ENCODE data around the gene KMO.

The KMO gene

DNA sequence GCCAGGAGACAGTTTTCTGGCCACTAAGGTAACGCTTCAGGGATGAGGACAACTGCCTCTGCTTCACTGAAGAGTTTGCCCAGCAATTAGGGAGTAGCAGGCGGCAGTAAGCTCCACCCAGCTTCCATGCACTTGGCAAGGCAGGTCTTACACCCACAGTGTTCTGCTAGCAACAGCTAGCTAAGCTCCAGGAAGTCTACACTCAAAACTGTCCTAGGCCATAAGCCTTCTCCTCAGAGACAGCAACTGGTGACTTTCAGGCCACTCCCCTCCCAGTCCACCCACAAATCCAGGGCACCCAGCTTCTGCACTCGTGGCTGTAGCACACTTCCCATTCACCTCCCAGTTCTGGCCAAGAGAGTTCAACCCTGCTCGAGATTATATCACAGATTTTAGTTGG is 47.3 kb downstream of the KMO start:
- H3K4me3 ChIP-seq (ENCODE audit: low read depth, low read length), result no peak overlapping the region
- TF ChIP-seq, protein P1, sequence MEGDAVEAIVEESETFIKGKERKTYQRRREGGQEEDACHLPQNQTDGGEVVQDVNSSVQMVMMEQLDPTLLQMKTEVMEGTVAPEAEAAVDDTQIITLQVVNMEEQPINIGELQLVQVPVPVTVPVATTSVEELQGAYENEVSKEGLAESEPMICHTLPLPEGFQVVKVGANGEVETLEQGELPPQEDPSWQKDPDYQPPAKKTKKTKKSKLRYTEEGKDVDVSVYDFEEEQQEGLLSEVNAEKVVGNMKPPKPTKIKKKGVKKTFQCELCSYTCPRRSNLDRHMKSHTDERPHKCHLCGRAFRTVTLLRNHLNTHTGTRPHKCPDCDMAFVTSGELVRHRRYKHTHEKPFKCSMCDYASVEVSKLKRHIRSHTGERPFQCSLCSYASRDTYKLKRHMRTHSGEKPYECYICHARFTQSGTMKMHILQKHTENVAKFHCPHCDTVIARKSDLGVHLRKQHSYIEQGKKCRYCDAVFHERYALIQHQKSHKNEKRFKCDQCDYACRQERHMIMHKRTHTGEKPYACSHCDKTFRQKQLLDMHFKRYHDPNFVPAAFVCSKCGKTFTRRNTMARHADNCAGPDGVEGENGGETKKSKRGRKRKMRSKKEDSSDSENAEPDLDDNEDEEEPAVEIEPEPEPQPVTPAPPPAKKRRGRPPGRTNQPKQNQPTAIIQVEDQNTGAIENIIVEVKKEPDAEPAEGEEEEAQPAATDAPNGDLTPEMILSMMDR (IDR thresholded peaks at IDR 0.05; ENCODE audit: low read depth, low read length), result no peak
- TF ChIP-seq MYC (IDR thresholded peaks at IDR 0.05; ENCODE audit: low read depth, low read length) (no peak), POLR2A (IDR thresholded peaks at IDR 0.05; ENCODE audit: extremely low read depth, insufficient read length) (no peak)
- TF ChIP-seq, protein P2, sequence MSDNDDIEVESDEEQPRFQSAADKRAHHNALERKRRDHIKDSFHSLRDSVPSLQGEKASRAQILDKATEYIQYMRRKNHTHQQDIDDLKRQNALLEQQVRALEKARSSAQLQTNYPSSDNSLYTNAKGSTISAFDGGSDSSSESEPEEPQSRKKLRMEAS (IDR thresholded peaks at IDR 0.05; ENCODE audit: low read depth, low read length), result no peak
- DNase-seq (ENCODE audit: low read depth), result no peak

DNA sequence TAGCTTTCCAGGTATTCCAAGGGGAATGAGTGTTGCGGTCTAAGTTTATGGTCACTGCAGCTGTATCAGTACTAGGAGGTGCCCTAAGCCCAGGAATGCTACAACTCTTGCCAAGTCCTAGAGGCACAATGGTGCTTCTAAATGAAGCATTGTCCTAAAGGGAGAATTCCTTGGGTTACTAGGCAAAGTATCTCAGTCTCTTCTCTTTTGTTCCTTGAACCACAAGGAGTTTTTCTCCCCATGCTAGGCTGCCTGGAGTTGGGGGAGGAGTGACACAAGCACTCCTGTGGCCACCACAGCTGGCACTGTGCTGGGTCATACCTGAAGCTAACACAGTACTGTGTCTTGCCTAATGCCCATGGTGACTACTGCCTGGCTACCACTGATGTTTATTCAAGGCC is 50.7 kb downstream of the KMO start:
- H3K4me3 ChIP-seq (ENCODE audit: low read depth, low read length), result no peak overlapping the region
- TF ChIP-seq, protein P1 (IDR thresholded peaks at IDR 0.05; ENCODE audit: low read depth, low read length), result no peak
- TF ChIP-seq, protein P2 (IDR thresholded peaks at IDR 0.05; ENCODE audit: low read depth, low read length), result no peak
- no peak for TF ChIP-seq MYC (IDR thresholded peaks at IDR 0.05; ENCODE audit: low read depth, low read length)
- TF ChIP-seq POLR2A (IDR thresholded peaks at IDR 0.05; ENCODE audit: extremely low read depth, insufficient read length), result no peak

DNA sequence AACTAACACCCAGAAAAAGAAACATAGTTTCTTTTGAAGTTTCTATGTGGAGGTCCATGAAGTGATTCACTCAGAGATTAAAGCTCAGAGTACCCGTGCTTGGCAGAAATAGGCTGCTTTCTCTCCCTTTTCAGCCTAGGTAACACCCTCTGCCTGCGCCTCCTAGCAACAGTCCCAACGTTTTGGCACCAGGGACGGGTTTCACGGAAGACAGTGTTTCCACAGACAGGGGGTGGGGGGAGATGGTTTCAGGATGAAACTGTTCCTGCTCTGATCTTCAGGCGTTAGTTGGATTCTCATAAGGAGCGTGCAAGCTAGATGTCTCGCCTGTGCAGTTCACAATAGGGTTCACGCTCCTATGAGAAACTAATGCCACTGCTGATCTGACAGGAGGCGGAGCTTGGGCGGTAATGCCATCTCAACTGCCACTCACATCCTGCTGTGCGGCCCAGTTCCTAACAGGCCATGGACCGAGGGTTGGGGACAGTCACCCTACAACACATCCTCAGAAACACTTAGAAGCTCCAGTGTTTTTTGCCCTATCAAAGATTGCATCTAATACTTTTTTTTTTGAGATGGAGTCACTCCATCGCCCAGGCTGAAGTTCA is 54.8 kb downstream of the KMO start:
- H3K4me3 ChIP-seq (ENCODE audit: low read depth, low read length), result no peak overlapping the region
- TF ChIP-seq, protein P1 (IDR thresholded peaks at IDR 0.05; ENCODE audit: low read depth, low read length), result no peak
- no peak for TF ChIP-seq MYC (IDR thresholded peaks at IDR 0.05; ENCODE audit: low read depth, low read length)
- TF ChIP-seq, protein P2 (IDR thresholded peaks at IDR 0.05; ENCODE audit: low read depth, low read length), result no peak
- TF ChIP-seq POLR2A (IDR thresholded peaks at IDR 0.05; ENCODE audit: extremely low read depth, insufficient read length), result no peak
- no peak for DNase-seq (ENCODE audit: low read depth)

More for the DNA sequence above, 50.7 kb downstream of the KMO start:
- DNase-seq (ENCODE audit: low read depth), result no peak

DNA sequence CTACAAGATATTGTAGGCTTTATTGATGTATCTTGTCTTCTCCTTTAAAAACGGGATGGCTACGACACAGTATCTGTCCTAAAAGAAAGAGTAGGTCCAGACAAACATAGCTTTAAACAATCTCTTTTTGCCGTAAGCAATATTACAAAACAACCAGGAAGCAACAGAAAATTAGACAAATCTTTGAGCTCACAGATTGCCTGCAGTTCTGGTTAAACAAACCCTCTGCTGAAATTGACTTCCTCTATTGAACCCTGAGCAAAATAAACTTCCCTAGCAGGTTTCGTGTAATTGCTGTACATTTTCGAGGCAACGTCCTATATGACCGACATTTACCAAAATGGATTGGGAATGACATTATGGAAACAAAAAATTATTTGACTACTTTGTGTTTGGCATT is 57.3 kb downstream of the KMO start:
- DNase-seq (ENCODE audit: low read depth), result peak; percentile 21
- no peak overlapping the region for H3K4me3 ChIP-seq (ENCODE audit: low read depth, low read length)
- TF ChIP-seq POLR2A (IDR thresholded peaks at IDR 0.05; ENCODE audit: extremely low read depth, insufficient read length) (no peak), MYC (IDR thresholded peaks at IDR 0.05; ENCODE audit: low read depth, low read length) (no peak)
- TF ChIP-seq, protein P1 (IDR thresholded peaks at IDR 0.05; ENCODE audit: low read depth, low read length), result no peak
- TF ChIP-seq, protein P2 (IDR thresholded peaks at IDR 0.05; ENCODE audit: low read depth, low read length), result no peak

DNA sequence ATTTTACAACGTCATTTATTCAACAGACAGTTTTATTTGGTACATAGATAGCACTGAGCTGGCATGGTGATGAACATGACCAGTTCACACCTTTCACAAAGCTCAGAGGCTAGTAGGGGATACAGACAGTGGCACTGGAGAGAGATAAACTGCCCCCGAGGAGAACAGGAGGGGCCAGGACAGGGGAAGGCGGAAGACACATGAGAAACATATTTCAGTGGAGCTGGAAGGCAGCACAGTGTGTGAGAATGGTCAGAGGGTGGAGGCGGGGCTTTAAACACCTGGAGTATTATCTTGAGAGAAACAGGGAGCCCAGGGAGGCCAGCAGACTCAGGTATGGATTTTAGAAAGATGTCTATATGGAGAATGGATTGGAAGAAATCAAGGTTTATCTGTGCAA is 58.5 kb downstream of the KMO start:
- H3K4me3 ChIP-seq (ENCODE audit: low read depth, low read length), result no peak overlapping the region
- no peak for DNase-seq (ENCODE audit: low read depth)
- no peak for TF ChIP-seq POLR2A (IDR thresholded peaks at IDR 0.05; ENCODE audit: extremely low read depth, insufficient read length)
- TF ChIP-seq MYC (IDR thresholded peaks at IDR 0.05; ENCODE audit: low read depth, low read length), result no peak
- TF ChIP-seq, protein P1 (IDR thresholded peaks at IDR 0.05; ENCODE audit: low read depth, low read length), result no peak
- TF ChIP-seq, protein P2 (IDR thresholded peaks at IDR 0.05; ENCODE audit: low read depth, low read length), result no peak

Measured in NB4 (cell line).